ENCODE measurements around the gene PTMA. TPM values are rescaled to one million over a fixed set of nuclear protein-coding genes. Genes with fewer than 3 reads are reported as not detected.

Gene PTMA
- total RNA-seq, 1 experiment from 2014 or later = 1,354 TPM

DNA sequence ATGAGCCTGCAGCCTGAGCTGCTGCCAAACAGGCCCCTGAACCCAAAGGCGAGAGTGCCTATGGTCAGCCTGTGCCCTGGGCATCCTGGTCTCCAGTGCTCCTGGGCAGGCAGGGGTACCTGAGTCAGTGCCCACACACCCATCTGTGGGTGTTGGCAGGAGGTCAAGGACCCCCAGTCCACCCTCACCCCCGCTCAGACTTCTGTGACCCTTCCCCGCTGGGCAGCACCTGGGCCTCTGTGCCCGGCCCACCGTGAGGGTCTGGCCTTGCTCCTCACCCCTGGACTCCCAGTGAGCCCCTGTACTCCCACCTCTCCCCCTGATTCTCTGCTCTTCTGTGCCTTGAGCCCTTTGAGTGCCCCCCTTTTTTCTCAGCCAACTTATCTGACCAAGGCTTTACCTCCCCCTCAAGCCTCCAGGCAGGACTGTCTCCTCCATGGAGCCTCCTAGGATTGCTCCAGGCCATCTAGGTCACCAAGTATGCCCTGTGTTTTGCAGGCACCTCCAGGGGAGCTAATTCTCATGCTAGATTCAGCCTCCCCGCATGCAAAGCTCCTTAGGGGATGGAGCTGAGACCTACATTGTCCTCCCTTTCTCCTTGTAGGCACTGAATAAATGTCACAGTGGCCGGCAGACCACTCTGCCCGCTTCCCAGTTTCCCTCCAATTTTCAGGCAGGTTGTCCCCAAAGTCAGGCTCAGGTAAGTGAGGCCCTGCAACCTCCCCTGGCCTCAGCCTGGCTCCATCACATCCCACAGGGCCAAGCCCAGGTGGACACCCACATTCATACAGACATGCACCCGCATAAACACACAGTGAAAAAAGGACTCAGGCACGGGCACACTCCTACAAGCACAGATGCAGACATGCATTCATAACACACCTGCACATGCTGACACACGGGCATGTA lies 21.9 kb upstream of the PTMA start:
- Mint-ChIP-seq H3K36me3 (ENCODE audit: insufficient read depth, unreplicated experiment) (peaks cover 9% of the 10 kb centered on the region), H3K4me3 (ENCODE audit: low read depth, unreplicated experiment) (no peak overlapping the region), H3K4me1 (ENCODE audit: low read depth, unreplicated experiment) (peaks cover 5% of the 10 kb centered on the region), H3K9me3 (ENCODE audit: low read depth, unreplicated experiment) (no peaks in the 10 kb centered on the region), H3K27me3 (ENCODE audit: unreplicated experiment) (no peaks in the 10 kb centered on the region), H3K27ac (ENCODE audit: unreplicated experiment) (no peak overlapping the region)
- DNase-seq = no peak
- TF ChIP-seq, protein P1, sequence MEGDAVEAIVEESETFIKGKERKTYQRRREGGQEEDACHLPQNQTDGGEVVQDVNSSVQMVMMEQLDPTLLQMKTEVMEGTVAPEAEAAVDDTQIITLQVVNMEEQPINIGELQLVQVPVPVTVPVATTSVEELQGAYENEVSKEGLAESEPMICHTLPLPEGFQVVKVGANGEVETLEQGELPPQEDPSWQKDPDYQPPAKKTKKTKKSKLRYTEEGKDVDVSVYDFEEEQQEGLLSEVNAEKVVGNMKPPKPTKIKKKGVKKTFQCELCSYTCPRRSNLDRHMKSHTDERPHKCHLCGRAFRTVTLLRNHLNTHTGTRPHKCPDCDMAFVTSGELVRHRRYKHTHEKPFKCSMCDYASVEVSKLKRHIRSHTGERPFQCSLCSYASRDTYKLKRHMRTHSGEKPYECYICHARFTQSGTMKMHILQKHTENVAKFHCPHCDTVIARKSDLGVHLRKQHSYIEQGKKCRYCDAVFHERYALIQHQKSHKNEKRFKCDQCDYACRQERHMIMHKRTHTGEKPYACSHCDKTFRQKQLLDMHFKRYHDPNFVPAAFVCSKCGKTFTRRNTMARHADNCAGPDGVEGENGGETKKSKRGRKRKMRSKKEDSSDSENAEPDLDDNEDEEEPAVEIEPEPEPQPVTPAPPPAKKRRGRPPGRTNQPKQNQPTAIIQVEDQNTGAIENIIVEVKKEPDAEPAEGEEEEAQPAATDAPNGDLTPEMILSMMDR (IDR thresholded peaks at IDR 0.05; ENCODE audit: unreplicated experiment) = no peak
- CTCF ChIA-PET = interaction anchor here (0.6 to 1.7 kb wide), 3 partner anchors 9 to 28 kb away, joined by 3 to 5 read pairs (median 4); no protein-coding TSS in a partner anchor
- BruUV-seq (replicated peaks) = no TSS peak
- intact Hi-C loops (cut with micrococcal nuclease; ENCODE audit: unreplicated experiment) = no loop called here

DNA sequence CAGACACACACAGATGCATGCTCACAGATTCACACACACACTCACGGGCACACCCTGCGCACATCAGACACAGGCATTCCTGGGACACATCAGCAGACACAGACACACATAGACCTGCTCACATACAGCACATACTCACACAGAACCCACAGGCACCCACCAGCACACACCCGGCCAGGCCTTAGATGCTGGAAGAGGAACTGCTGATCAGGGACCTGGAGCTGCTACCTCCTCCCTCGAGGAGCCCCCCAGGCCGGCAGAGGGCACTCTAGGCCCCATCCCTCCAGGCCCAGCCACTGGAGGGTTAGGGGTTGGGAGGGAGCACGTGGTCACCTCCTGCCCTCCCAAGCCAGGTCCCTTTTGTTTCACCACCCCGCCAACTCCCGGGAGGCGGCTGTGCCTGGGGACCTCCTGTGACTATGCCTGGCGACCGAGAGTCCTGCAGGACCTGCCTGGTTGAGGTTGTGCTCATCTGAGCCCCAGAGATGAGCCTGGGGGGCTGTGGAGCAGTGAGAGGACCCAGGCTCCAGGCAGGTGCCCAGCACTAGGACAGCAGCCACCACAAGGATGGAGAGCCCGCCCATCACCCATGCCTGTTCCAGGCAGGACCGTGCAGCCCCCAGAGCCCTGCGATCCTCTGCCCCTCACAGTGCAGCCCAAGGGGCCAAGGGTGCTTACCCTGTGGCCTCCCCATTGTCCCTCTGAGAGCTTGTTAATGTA lies 21.0 kb upstream of the PTMA start:
- H3K27ac Mint-ChIP-seq (ENCODE audit: unreplicated experiment) = no peak overlapping the region
- no peaks in the 10 kb centered on the region for H3K9me3 Mint-ChIP-seq (ENCODE audit: low read depth, unreplicated experiment)
- BruUV-seq (replicated peaks) = no TSS peak
- no peak overlapping the region for H3K4me3 Mint-ChIP-seq (ENCODE audit: low read depth, unreplicated experiment)
- CTCF ChIA-PET = interaction anchor here (0.6 to 1.7 kb wide), 3 partner anchors 10 to 27 kb away, joined by 3 to 5 read pairs (median 4); no protein-coding TSS in a partner anchor
- peaks cover 6% of the 10 kb centered on the region for H3K36me3 Mint-ChIP-seq (ENCODE audit: insufficient read depth, unreplicated experiment)
- intact Hi-C loops (cut with micrococcal nuclease; ENCODE audit: unreplicated experiment) = no loop called here
- no peaks in the 10 kb centered on the region for H3K27me3 Mint-ChIP-seq (ENCODE audit: unreplicated experiment)
- H3K4me1 Mint-ChIP-seq (ENCODE audit: low read depth, unreplicated experiment) = no peaks in the 10 kb centered on the region
- peak; percentile 74 for DNase-seq
- TF ChIP-seq, protein P1 (IDR thresholded peaks at IDR 0.05; ENCODE audit: unreplicated experiment) = peak; percentile 81

DNA sequence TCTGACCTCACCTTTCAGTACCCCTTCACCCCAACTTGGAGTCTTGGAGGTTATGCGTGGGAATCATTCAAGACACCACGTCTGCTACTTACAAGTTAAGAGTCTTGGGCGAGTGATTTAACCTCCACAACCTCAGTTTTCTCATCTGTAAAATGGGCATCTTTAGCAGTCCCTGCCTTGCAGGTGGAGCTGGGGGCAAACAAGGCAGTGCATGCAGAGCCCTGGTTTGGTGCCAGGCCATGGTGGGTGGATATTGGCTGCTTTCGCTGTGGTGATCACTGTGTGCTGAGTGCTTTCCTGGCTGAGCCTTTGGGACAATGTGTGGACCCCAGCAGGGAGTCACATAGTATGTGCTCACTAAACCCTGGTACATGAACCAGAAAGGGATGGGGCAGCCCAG lies 20.4 kb upstream of the PTMA start:
- BruUV-seq (replicated peaks) = no TSS peak
- CTCF ChIA-PET = interaction anchor here (1.7 kb wide), 1 partner anchor 9 kb away, joined by 3 read pairs; no protein-coding TSS in a partner anchor
- TF ChIP-seq, protein P1 (IDR thresholded peaks at IDR 0.05; ENCODE audit: unreplicated experiment) = no peak
- intact Hi-C loops (cut with micrococcal nuclease; ENCODE audit: unreplicated experiment) = no loop called here
- H3K27ac Mint-ChIP-seq (ENCODE audit: unreplicated experiment) = no peak overlapping the region
- H3K4me3 Mint-ChIP-seq (ENCODE audit: low read depth, unreplicated experiment) = no peak overlapping the region
- no peak for DNase-seq
- H3K27me3 Mint-ChIP-seq (ENCODE audit: unreplicated experiment) = no peaks in the 10 kb centered on the region
- H3K9me3 Mint-ChIP-seq (ENCODE audit: low read depth, unreplicated experiment) = no peaks in the 10 kb centered on the region
- H3K4me1 Mint-ChIP-seq (ENCODE audit: low read depth, unreplicated experiment) = no peaks in the 10 kb centered on the region
- H3K36me3 Mint-ChIP-seq (ENCODE audit: insufficient read depth, unreplicated experiment) = peaks cover 6% of the 10 kb centered on the region

DNA sequence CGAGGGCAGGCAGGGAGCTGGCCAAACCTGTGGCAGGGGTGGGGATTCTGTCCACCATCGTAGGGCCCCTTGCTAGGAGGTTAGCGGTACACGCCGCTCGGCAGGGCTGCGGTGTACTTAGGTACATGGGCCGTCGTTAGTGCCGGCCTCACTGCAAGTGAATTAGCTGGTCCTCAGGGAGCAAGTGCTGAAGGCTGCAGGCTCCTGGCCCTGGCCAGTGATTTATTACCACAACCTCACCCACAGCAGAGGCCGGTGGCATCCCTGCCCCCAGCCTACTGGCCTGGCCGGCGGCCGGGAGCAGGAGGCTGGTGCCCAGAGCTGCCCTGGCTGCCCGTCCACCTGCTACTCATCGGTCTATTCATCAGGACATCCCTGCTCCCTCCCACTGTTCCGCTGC lies 19.6 kb upstream of the PTMA start:
- CTCF ChIA-PET = no interaction called here
- TF ChIP-seq, protein P1 (IDR thresholded peaks at IDR 0.05; ENCODE audit: unreplicated experiment) = no peak
- no TSS peak for BruUV-seq (replicated peaks)
- Mint-ChIP-seq H3K4me3 (ENCODE audit: low read depth, unreplicated experiment) (no peak overlapping the region), H3K9me3 (ENCODE audit: low read depth, unreplicated experiment) (no peaks in the 10 kb centered on the region), H3K27ac (ENCODE audit: unreplicated experiment) (no peak overlapping the region), H3K27me3 (ENCODE audit: unreplicated experiment) (no peaks in the 10 kb centered on the region), H3K36me3 (ENCODE audit: insufficient read depth, unreplicated experiment) (peaks cover 6% of the 10 kb centered on the region), H3K4me1 (ENCODE audit: low read depth, unreplicated experiment) (no peaks in the 10 kb centered on the region)
- no peak for DNase-seq
- intact Hi-C loops (cut with micrococcal nuclease; ENCODE audit: unreplicated experiment) = no loop called here
